8988T (cell line): ENCODE results near the gene PITPNC1.

ENCODE experiments used
- DNase-seq: peaks from one replicate; pipeline ENCODE4 v3.0.0; 2011

PITPNC1 gene

GRCh38 chr17:67658265-67658664 lies 281.2 kb downstream of the PITPNC1 start:
- no peak for DNase-seq

GRCh38 chr17:67659028-67659427 lies 281.9 kb downstream of the PITPNC1 start:
- no peak for DNase-seq

GRCh38 chr17:67662712-67663111 lies 285.6 kb downstream of the PITPNC1 start:
- no peak for DNase-seq

- DNase-seq = no peak
Observed at GRCh38 chr17:67663457-67663856, 286.4 kb downstream of the PITPNC1 start.

GRCh38 chr17:67666028-67666427 lies 288.9 kb downstream of the PITPNC1 start:
- DNase-seq = no peak

- no peak for DNase-seq
Observed at GRCh38 chr17:67666710-67667109, 289.6 kb downstream of the PITPNC1 start.

- DNase-seq = no peak
Observed at GRCh38 chr17:67671493-67671892, 294.4 kb downstream of the PITPNC1 start.

- DNase-seq = no peak
Observed at GRCh38 chr17:67672592-67673335, 295.7 kb downstream of the PITPNC1 start.

- no peak for DNase-seq
Observed at GRCh38 chr17:67675481-67675880, 298.4 kb downstream of the PITPNC1 start.

GRCh38 chr17:67676305-67676704 lies 299.2 kb downstream of the PITPNC1 start:
- DNase-seq = no peak

GRCh38 chr17:67678414-67678813 lies 301.3 kb downstream of the PITPNC1 start:
- DNase-seq = no peak

GRCh38 chr17:67679225-67679624 lies 302.1 kb downstream of the PITPNC1 start:
- no peak for DNase-seq

GRCh38 chr17:67679721-67680120 lies 302.6 kb downstream of the PITPNC1 start:
- DNase-seq = no peak

GRCh38 chr17:67680445-67681224 lies 303.6 kb downstream of the PITPNC1 start:
- DNase-seq = no peak

GRCh38 chr17:67682196-67682595 lies 305.1 kb downstream of the PITPNC1 start:
- DNase-seq = no peak

GRCh38 chr17:67685351-67685750 lies 308.3 kb downstream of the PITPNC1 start:
- DNase-seq = no peak

GRCh38 chr17:67686241-67686640 lies 309.2 kb downstream of the PITPNC1 start:
- DNase-seq = no peak

- DNase-seq = no peak
Observed at GRCh38 chr17:67687511-67687910, 310.4 kb downstream of the PITPNC1 start.

- no peak for DNase-seq
Observed at GRCh38 chr17:67689534-67690177, 312.6 kb downstream of the PITPNC1 start.

GRCh38 chr17:67693811-67694210 lies 316.7 kb downstream of the PITPNC1 start:
- no peak for DNase-seq

GRCh38 chr17:67696347-67696746 lies 319.3 kb downstream of the PITPNC1 start:
- no peak for DNase-seq

GRCh38 chr17:67696853-67697498 lies 319.9 kb downstream of the PITPNC1 start:
- DNase-seq = no peak

- DNase-seq = no peak
Observed at GRCh38 chr17:67700037-67700724, 323.1 kb downstream of the PITPNC1 start.
